IMR-90 (cell line): ENCODE measurements around the gene PSG7. TPM values are rescaled to one million over a fixed set of nuclear protein-coding genes. Genes with fewer than 3 reads are reported as not detected.
"Not testable (repeated sequence)": the region's sequence is repeated elsewhere in the genome, so short reads cannot be mapped to it uniquely, and the experiment has no call there.

ENCODE experiments used
- ATAC-seq: fragments of 200-7000 bp; cut with Tn5 transposase; 2 replicates; pipeline ENCODE4 v1.9.1; 2020; ENCODE audit warnings: low read depth, mild to moderate bottlenecking, moderate library complexity
- BruUV-seq: library from RNA; stranded (reverse); fragments of 400-500 nt; replicated peaks from 2 replicates; lab custom pipeline; 2021; lab: Mats Ljungman, UMichigan
- CTCF ChIA-PET: fragments of 300-600 bp; formaldehyde crosslinking; extraction: SDS; loops from one replicate; lab custom pipeline; 2021; ENCODE audit warnings: antibody characterized with exemption; lab: Yijun Ruan, JAX
- POLR2A ChIA-PET: fragments of 300-600 bp; sonication (Branson Sonifier 250); formaldehyde crosslinking; loops from one replicate; lab custom pipeline; 2022; ENCODE audit warnings: antibody characterized with exemption; ENCODE audit not compliant: unreplicated experiment; lab: Charles Lee
- DNase-seq: peaks from one replicate; pipeline ENCODE4 v3.0.0; 2013
- H2AFZ ChIP-seq: replicated peaks from 2 replicates; pipeline ENCODE3; 2013; ENCODE audit warnings: low read length, mild to moderate bottlenecking; ENCODE audit not compliant: poor library complexity
- H2AK5ac ChIP-seq: 2 replicates; pipeline ENCODE4 v1.6.1; 2013; ENCODE audit warnings: low read depth, low read length, inconsistent platforms
- H2AK9ac ChIP-seq: replicated peaks from 2 replicates; pipeline ENCODE3; 2013; ENCODE audit warnings: mild to moderate bottlenecking, low read depth, low read length, moderate library complexity; ENCODE audit not compliant: poor library complexity
- H2BK120ac ChIP-seq: 2 replicates; pipeline ENCODE4 v1.6.1; 2013; ENCODE audit warnings: low read depth, low read length, inconsistent platforms
- H2BK15ac ChIP-seq: 3 replicates; pipeline ENCODE4 v1.6.1; 2013; ENCODE audit warnings: low read depth, low read length, inconsistent platforms
- H2BK20ac ChIP-seq: 2 replicates; pipeline ENCODE4 v1.6.1; 2013; ENCODE audit warnings: low read depth, mild to moderate bottlenecking, inconsistent platforms, low read length, moderate library complexity
- H2BK5ac ChIP-seq: 2 replicates; pipeline ENCODE4 v1.6.1; 2013; ENCODE audit warnings: mild to moderate bottlenecking, low read depth, low read length, inconsistent platforms; ENCODE audit not compliant: poor library complexity, severe bottlenecking
- H3K14ac ChIP-seq: replicated peaks from 2 replicates; pipeline ENCODE4 v1.6.1; 2013; ENCODE audit warnings: low read depth, low read length, inconsistent platforms
- H3K18ac ChIP-seq: 2 replicates; pipeline ENCODE4 v1.6.1; 2013; ENCODE audit warnings: low read depth, low read length, control low read depth
- H3K23ac ChIP-seq: 2 replicates; pipeline ENCODE4 v1.6.1; 2013; ENCODE audit warnings: low read depth, low read length, inconsistent platforms
- H3K27ac ChIP-seq: 2 replicates; pipeline ENCODE4 v1.5.1; 2013; ENCODE audit warnings: mild to moderate bottlenecking, control low read depth, low read length; ENCODE audit not compliant: insufficient read depth
- H3K27me3 ChIP-seq: 2 replicates; pipeline ENCODE4 v1.6.1; 2013; ENCODE audit warnings: low read length; ENCODE audit not compliant: control insufficient read depth, insufficient read depth
- H3K36me3 ChIP-seq: 2 replicates; pipeline ENCODE4 v1.6.1; 2013; ENCODE audit warnings: low read length, mixed read lengths; ENCODE audit not compliant: control insufficient read depth, insufficient read depth
- H3K4ac ChIP-seq: 2 replicates; pipeline ENCODE4 v1.6.1; 2013; ENCODE audit warnings: low read depth, low read length, inconsistent platforms
- H3K4me1 ChIP-seq: 2 replicates; pipeline ENCODE4 v1.6.1; 2013; ENCODE audit warnings: low read length, mixed read lengths; ENCODE audit not compliant: control insufficient read depth, insufficient read depth
- H3K4me2 ChIP-seq: 2 replicates; pipeline ENCODE4 v1.6.1; 2013; ENCODE audit warnings: low read depth, mild to moderate bottlenecking, control low read depth, low read length, moderate library complexity
- H3K4me3 ChIP-seq: 2 replicates; pipeline ENCODE4 v1.5.1; 2013; ENCODE audit warnings: low read depth, mild to moderate bottlenecking, control low read depth, low read length, moderate library complexity; ENCODE audit not compliant: insufficient read depth
- H3K56ac ChIP-seq: 2 replicates; pipeline ENCODE4 v1.6.1; 2013; ENCODE audit warnings: low read length, inconsistent platforms; ENCODE audit not compliant: insufficient read depth; ENCODE audit errors: extremely low read depth
- H3K79me1 ChIP-seq, 2 experiments: 2 replicates each; pipeline ENCODE4 v1.6.1; 2013; ENCODE audit warnings: low read length in 2 of 2, inconsistent platforms in 1 of 2, low read depth in 1 of 2
- H3K9ac ChIP-seq: 2 replicates; pipeline ENCODE4 v1.6.1; 2013; ENCODE audit warnings: low read depth, low read length, control low read depth
- H3K9me1 ChIP-seq: 2 replicates; pipeline ENCODE4 v1.6.1; 2013; ENCODE audit warnings: low read length, inconsistent platforms; ENCODE audit not compliant: insufficient read depth
- H3K9me3 ChIP-seq: 2 replicates; pipeline ENCODE4 v1.6.1; 2013; ENCODE audit warnings: low read length; ENCODE audit not compliant: control insufficient read depth, insufficient read depth
- H4K20me1 ChIP-seq: 2 replicates; pipeline ENCODE4 v1.6.1; 2013; ENCODE audit warnings: low read length, inconsistent platforms; ENCODE audit not compliant: insufficient read depth
- H4K5ac ChIP-seq: 2 replicates; pipeline ENCODE4 v1.6.1; 2013; ENCODE audit warnings: mild to moderate bottlenecking, low read depth, low read length, control low read depth
- H4K8ac ChIP-seq, 2 experiments: 2 replicates each; pipeline ENCODE4 v1.6.1; 2013; ENCODE audit warnings: low read depth in 2 of 2, low read length in 2 of 2, control low read depth in 1 of 2, inconsistent platforms in 1 of 2
- H4K91ac ChIP-seq: 2 replicates; pipeline ENCODE4 v1.6.1; 2013; ENCODE audit warnings: low read depth, low read length, inconsistent platforms; ENCODE audit not compliant: insufficient read depth
- USF2 ChIP-seq: fragments of 150-350 bp; IDR thresholded peaks from 2 replicates; pipeline ENCODE4 v1.6.1; 2017; ENCODE audit warnings: mild to moderate bottlenecking, antibody characterized with exemption, low read length, low read depth
- WGBS, 2 experiments: methylation state at CpG; one replicate each; pipeline versions ENCODE4 v1.1.5 to v1.1.7; 2013; ENCODE audit warnings: missing lambda C conversion rate in 2 of 2; ENCODE audit not compliant: insufficient read length in 1 of 2; ENCODE audit errors: extremely low coverage in 2 of 2; 5-methylcytosine and 5-hydroxymethylcytosine counted together
- dilution Hi-C: fragments of 300-500 bp; cut with HindIII; formaldehyde crosslinking; loops from one replicate; pipeline ENCODE4 v1.14.3; 2018; ENCODE audit warnings: low sequenced_read_pairs; ENCODE audit not compliant: unreplicated experiment
- in situ Hi-C: fragments of 300-500 bp; cut with MboI; formaldehyde crosslinking; loops from 3 replicates; pipeline ENCODE4 v1.14.3; 2019; ENCODE audit warnings: low sequenced_read_pairs, inconsistent platforms, mixed read lengths
- intact Hi-C: fragments of 100-400 bp; cut with micrococcal nuclease; formaldehyde crosslinking; loops from 2 replicates; pipeline ENCODE4 v1.10.0; 2022
- polyA plus RNA-seq, 3 experiments: library from polyadenylated mRNA; depleted of rRNA; stranded (reverse); fragments of >200 nt; gene quantifications; 2 replicates each; pipeline ENCODE4 v1.2.3, GENCODE V29; 2012; ENCODE audit warnings: low replicate concordance in 1 of 3
- total RNA-seq: library from RNA; depleted of rRNA; stranded (reverse); fragments of >200 nt; gene quantifications from 2 replicates; pipeline ENCODE4 v1.2.3, GENCODE V29; 2012

Gene PSG7
- total and polyA plus RNA-seq, 2 of the 4 experiments (the other 2 are of a cell fraction), result under 0.01 to 0.26 TPM

DNA sequence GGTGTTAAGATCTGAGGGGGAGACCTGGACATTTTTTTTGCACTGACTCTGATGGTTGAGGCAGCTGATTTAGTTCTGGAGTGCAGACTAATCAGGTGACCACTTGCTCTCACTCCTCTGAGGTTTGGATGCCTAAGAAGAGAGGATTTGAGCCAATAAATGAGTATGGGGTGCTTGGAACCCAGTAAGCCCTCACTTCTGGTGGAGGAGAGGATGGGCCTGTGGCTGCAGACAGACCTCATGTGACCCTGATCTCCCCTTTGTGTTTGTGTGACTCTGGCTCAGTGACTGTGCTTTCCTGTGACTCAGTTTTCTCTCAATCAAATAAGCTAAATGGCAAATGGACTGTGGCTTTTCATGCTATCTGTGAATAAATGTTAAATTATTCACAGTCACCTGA lies 2.8 kb downstream of the PSG7 start:
- H3K9me3 ChIP-seq, H2AK9ac ChIP-seq, CTCF ChIA-PET, intact Hi-C loops, H3K27me3 ChIP-seq, POLR2A ChIA-PET, H4K20me1 ChIP-seq, ATAC-seq, H3K4me3 ChIP-seq, H2AFZ ChIP-seq, H3K4me2 ChIP-seq, H3K79me1 ChIP-seq, dilution Hi-C loops, BruUV-seq, H3K36me3 ChIP-seq: not testable (repeated sequence)
- Histone ChIP-seq H3K56ac (peak overlapping the region; percentile 95; the same call in 1 of the 2 replicates), H3K4ac (peak overlapping the region; percentile 99), H4K5ac (peak overlapping the region; percentile 97; the same call in 1 of the 2 replicates), H3K4me1 (peaks cover 18% of the 10 kb centered on the region), H3K27ac (peak overlapping the region; percentile 97), H3K23ac (peak overlapping the region; percentile 100), H4K8ac (peak overlapping the region; percentile 96 to 97), H3K14ac (peak overlapping the region; percentile 99), H4K91ac (peak overlapping the region; percentile 100), H2AK5ac (peak overlapping the region; percentile 100), H2BK5ac (peak overlapping the region; percentile 99), H2BK20ac (peak overlapping the region; percentile 100), H3K9me1 (peaks cover 19% of the 10 kb centered on the region), H2BK15ac (peak overlapping the region; percentile 90; the same call in 2 of the 3 replicates), H3K9ac (peak overlapping the region; percentile 5; the same call in 1 of the 2 replicates), H3K18ac (peak overlapping the region; percentile 94; the same call in 1 of the 2 replicates), H2BK120ac (peak overlapping the region; percentile 100)
- peak; percentile 50; the same call in 1 of the 2 replicates for TF ChIP-seq USF2
- DNase-seq, result peak; percentile 82
- in situ Hi-C loops, result loop anchor here (10.0 kb wide), 1 partner anchor 141 kb away; no protein-coding TSS in a partner anchor

DNA sequence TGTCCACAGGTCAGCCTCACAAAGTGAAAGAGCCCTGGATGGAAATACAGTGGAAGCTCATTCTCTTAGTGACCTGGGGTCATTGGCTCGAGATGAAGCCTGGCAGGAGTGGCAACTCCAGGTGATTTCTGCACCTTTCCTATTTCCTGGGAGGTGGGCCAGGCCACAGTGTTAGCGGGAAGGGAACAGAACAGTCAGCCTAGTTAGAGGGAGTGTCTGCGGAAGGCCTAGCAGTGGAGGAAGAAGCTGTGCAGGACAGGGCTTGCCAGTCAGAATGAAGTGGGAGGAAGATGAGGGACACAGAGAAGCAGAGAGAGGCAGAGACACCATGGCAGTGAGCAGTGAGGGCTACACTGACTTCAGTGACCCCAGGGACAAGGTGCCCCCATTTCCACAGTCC lies 3.6 kb downstream of the PSG7 start:
- BruUV-seq, H3K9me3 ChIP-seq, H3K4me3 ChIP-seq, CTCF ChIA-PET, H3K27me3 ChIP-seq, intact Hi-C loops, POLR2A ChIA-PET, H3K4me2 ChIP-seq, DNase-seq, H2AFZ ChIP-seq, H4K20me1 ChIP-seq, dilution Hi-C loops, H3K36me3 ChIP-seq, H3K79me1 ChIP-seq, ATAC-seq: not testable (repeated sequence)
- in situ Hi-C loops, result loop anchor here (10.0 kb wide), 1 partner anchor 141 kb away; no protein-coding TSS in a partner anchor
- peak overlapping the region; percentile 100 for H4K91ac ChIP-seq
- H3K4ac ChIP-seq, result peak overlapping the region; percentile 99
- H3K9me1 ChIP-seq, result peaks cover 19% of the 10 kb centered on the region
- WGBS, 2 experiments, result 100% methylated on average over 1 of the region's 3 CpGs; no CpG with 5 or more reads in 1 of the 2 experiments
- peak overlapping the region; percentile 99 for H2BK5ac ChIP-seq
- H3K23ac ChIP-seq, result peak overlapping the region; percentile 100
- H2AK9ac ChIP-seq, result peak overlapping the region; percentile 90
- H3K9ac ChIP-seq, result peak overlapping the region; percentile 5; the same call in 1 of the 2 replicates
- peak overlapping the region; percentile 97 for H4K5ac ChIP-seq
- peak overlapping the region; percentile 96 to 97 for H4K8ac ChIP-seq
- peak overlapping the region; percentile 95 for H3K56ac ChIP-seq
- H3K14ac ChIP-seq, result peak overlapping the region; percentile 99
- H2AK5ac ChIP-seq, result peak overlapping the region; percentile 100
- peak overlapping the region; percentile 100 for H2BK120ac ChIP-seq
- H2BK15ac ChIP-seq, result peak overlapping the region; percentile 90
- peak overlapping the region; percentile 100 for H2BK20ac ChIP-seq
- peaks cover 18% of the 10 kb centered on the region for H3K4me1 ChIP-seq
- H3K27ac ChIP-seq, result peak overlapping the region; percentile 97
- peak overlapping the region; percentile 94 for H3K18ac ChIP-seq
